ENCODE results near the gene SOX11.

The SOX11 gene

GRCh38 chr2:5722236-5722635 is 30.1 kb downstream of the SOX11 start:
- H3K27ac ChIP-seq (ENCODE audit: low read length): no peak overlapping the region
- H3K36me3 ChIP-seq (ENCODE audit: control insufficient read depth, insufficient read depth, low read length): no peaks in the 10 kb centered on the region
- peaks cover 2% of the 10 kb centered on the region; the same call in 1 of the 2 replicates for H3K4me1 ChIP-seq (ENCODE audit: control insufficient read depth, insufficient read depth, low read length)
- WGBS (ENCODE audit: insufficient coverage, insufficient read length): no CpG with 5 or more reads among the region's 5 CpGs
- no peaks in the 10 kb centered on the region for H3K27me3 ChIP-seq (ENCODE audit: control insufficient read depth, insufficient read depth, low read length)
- no peak overlapping the region for H3K4me3 ChIP-seq (ENCODE audit: low read length)
- no peak for DNase-seq (ENCODE audit: low read depth, low spot score)
- H3K9me3 ChIP-seq (ENCODE audit: control insufficient read depth, insufficient read depth, low read length): no peaks in the 10 kb centered on the region

- WGBS (ENCODE audit: insufficient coverage, insufficient read length): no CpG with 5 or more reads among the region's 17 CpGs
- Histone ChIP-seq H3K4me1 (ENCODE audit: control insufficient read depth, insufficient read depth, low read length) (peaks cover 2% of the 10 kb centered on the region; the same call in 1 of the 2 replicates), H3K27ac (ENCODE audit: low read length) (no peak overlapping the region), H3K9me3 (ENCODE audit: control insufficient read depth, insufficient read depth, low read length) (no peaks in the 10 kb centered on the region), H3K4me3 (ENCODE audit: low read length) (no peak overlapping the region), H3K36me3 (ENCODE audit: control insufficient read depth, insufficient read depth, low read length) (no peaks in the 10 kb centered on the region), H3K27me3 (ENCODE audit: control insufficient read depth, insufficient read depth, low read length) (no peaks in the 10 kb centered on the region)
- no peak for DNase-seq (ENCODE audit: low read depth, low spot score)
Measured at GRCh38 chr2:5723791-5724735, 31.9 kb downstream of the SOX11 start.

GRCh38 chr2:5725072-5725471 is 32.9 kb downstream of the SOX11 start:
- WGBS (ENCODE audit: insufficient coverage, insufficient read length): no CpG with 5 or more reads among the region's 1 CpG
- no peak overlapping the region for H3K4me3 ChIP-seq (ENCODE audit: low read length)
- DNase-seq (ENCODE audit: low read depth, low spot score): no peak

GRCh38 chr2:5725794-5726463 is 33.7 kb downstream of the SOX11 start:
- Histone ChIP-seq H3K36me3 (ENCODE audit: control insufficient read depth, insufficient read depth, low read length) (no peaks in the 10 kb centered on the region), H3K4me3 (ENCODE audit: low read length) (peak overlapping the region; percentile 18; the same call in 1 of the 2 replicates), H3K9me3 (ENCODE audit: control insufficient read depth, insufficient read depth, low read length) (no peaks in the 10 kb centered on the region), H3K4me1 (ENCODE audit: control insufficient read depth, insufficient read depth, low read length) (peaks cover 2% of the 10 kb centered on the region; the same call in 1 of the 2 replicates), H3K27ac (ENCODE audit: low read length) (peak overlapping the region; percentile 4), H3K27me3 (ENCODE audit: control insufficient read depth, insufficient read depth, low read length) (no peaks in the 10 kb centered on the region)
- WGBS (ENCODE audit: insufficient coverage, insufficient read length): no CpG with 5 or more reads among the region's 23 CpGs
- peak; percentile 91 for DNase-seq (ENCODE audit: low read depth, low spot score)

More at GRCh38 chr2:5725072-5725471, 32.9 kb downstream of the SOX11 start:
- Histone ChIP-seq H3K4me1 (ENCODE audit: control insufficient read depth, insufficient read depth, low read length) (peaks cover 2% of the 10 kb centered on the region; the same call in 1 of the 2 replicates), H3K9me3 (ENCODE audit: control insufficient read depth, insufficient read depth, low read length) (no peaks in the 10 kb centered on the region), H3K36me3 (ENCODE audit: control insufficient read depth, insufficient read depth, low read length) (no peaks in the 10 kb centered on the region), H3K27me3 (ENCODE audit: control insufficient read depth, insufficient read depth, low read length) (no peaks in the 10 kb centered on the region), H3K27ac (ENCODE audit: low read length) (no peak overlapping the region)

- DNase-seq (ENCODE audit: low read depth, low spot score): no peak
- Histone ChIP-seq H3K4me1 (ENCODE audit: control insufficient read depth, insufficient read depth, low read length) (peaks cover 2% of the 10 kb centered on the region; the same call in 1 of the 2 replicates), H3K9me3 (ENCODE audit: control insufficient read depth, insufficient read depth, low read length) (no peaks in the 10 kb centered on the region), H3K27me3 (ENCODE audit: control insufficient read depth, insufficient read depth, low read length) (no peaks in the 10 kb centered on the region), H3K36me3 (ENCODE audit: control insufficient read depth, insufficient read depth, low read length) (no peaks in the 10 kb centered on the region), H3K27ac (ENCODE audit: low read length) (no peak overlapping the region), H3K4me3 (ENCODE audit: low read length) (no peak overlapping the region)
Measured at GRCh38 chr2:5727235-5727634, 35.1 kb downstream of the SOX11 start.

GRCh38 chr2:5729416-5729815 is 37.2 kb downstream of the SOX11 start:
- Histone ChIP-seq H3K4me3 (ENCODE audit: low read length) (no peak overlapping the region), H3K36me3 (ENCODE audit: control insufficient read depth, insufficient read depth, low read length) (no peaks in the 10 kb centered on the region), H3K9me3 (ENCODE audit: control insufficient read depth, insufficient read depth, low read length) (no peaks in the 10 kb centered on the region), H3K4me1 (ENCODE audit: control insufficient read depth, insufficient read depth, low read length) (peaks cover 2% of the 10 kb centered on the region; the same call in 1 of the 2 replicates), H3K27ac (ENCODE audit: low read length) (no peak overlapping the region), H3K27me3 (ENCODE audit: control insufficient read depth, insufficient read depth, low read length) (no peaks in the 10 kb centered on the region)
- WGBS (ENCODE audit: insufficient coverage, insufficient read length): no CpG with 5 or more reads among the region's 3 CpGs
- no peak for DNase-seq (ENCODE audit: low read depth, low spot score)

- Histone ChIP-seq H3K27me3 (ENCODE audit: control insufficient read depth, insufficient read depth, low read length) (no peaks in the 10 kb centered on the region), H3K4me1 (ENCODE audit: control insufficient read depth, insufficient read depth, low read length) (peaks cover 2% of the 10 kb centered on the region; the same call in 1 of the 2 replicates), H3K27ac (ENCODE audit: low read length) (no peak overlapping the region), H3K9me3 (ENCODE audit: control insufficient read depth, insufficient read depth, low read length) (no peaks in the 10 kb centered on the region), H3K36me3 (ENCODE audit: control insufficient read depth, insufficient read depth, low read length) (no peaks in the 10 kb centered on the region), H3K4me3 (ENCODE audit: low read length) (no peak overlapping the region)
- no CpG with 5 or more reads among the region's 2 CpGs for WGBS (ENCODE audit: insufficient coverage, insufficient read length)
- DNase-seq (ENCODE audit: low read depth, low spot score): no peak
Measured at GRCh38 chr2:5730386-5730785, 38.2 kb downstream of the SOX11 start.

- H3K27me3 ChIP-seq (ENCODE audit: control insufficient read depth, insufficient read depth, low read length): no peaks in the 10 kb centered on the region
- no peak overlapping the region for H3K27ac ChIP-seq (ENCODE audit: low read length)
- H3K9me3 ChIP-seq (ENCODE audit: control insufficient read depth, insufficient read depth, low read length): no peaks in the 10 kb centered on the region
- DNase-seq (ENCODE audit: low read depth, low spot score): no peak
- no peaks in the 10 kb centered on the region for H3K4me1 ChIP-seq (ENCODE audit: control insufficient read depth, insufficient read depth, low read length)
- no peaks in the 10 kb centered on the region for H3K36me3 ChIP-seq (ENCODE audit: control insufficient read depth, insufficient read depth, low read length)
- no peak overlapping the region for H3K4me3 ChIP-seq (ENCODE audit: low read length)
- no CpG with 5 or more reads among the region's 15 CpGs for WGBS (ENCODE audit: insufficient coverage, insufficient read length)
Measured at GRCh38 chr2:5734859-5735520, 42.8 kb downstream of the SOX11 start.

- Histone ChIP-seq H3K4me1 (ENCODE audit: control insufficient read depth, insufficient read depth, low read length) (no peaks in the 10 kb centered on the region), H3K9me3 (ENCODE audit: control insufficient read depth, insufficient read depth, low read length) (no peaks in the 10 kb centered on the region), H3K27ac (ENCODE audit: low read length) (no peak overlapping the region), H3K36me3 (ENCODE audit: control insufficient read depth, insufficient read depth, low read length) (no peaks in the 10 kb centered on the region), H3K27me3 (ENCODE audit: control insufficient read depth, insufficient read depth, low read length) (no peaks in the 10 kb centered on the region), H3K4me3 (ENCODE audit: low read length) (no peak overlapping the region)
- WGBS (ENCODE audit: insufficient coverage, insufficient read length): no CpG with 5 or more reads among the region's 6 CpGs
- no peak for DNase-seq (ENCODE audit: low read depth, low spot score)
Measured at GRCh38 chr2:5735521-5735861, 43.3 kb downstream of the SOX11 start.

- Histone ChIP-seq H3K27me3 (ENCODE audit: control insufficient read depth, insufficient read depth, low read length) (no peaks in the 10 kb centered on the region), H3K9me3 (ENCODE audit: control insufficient read depth, insufficient read depth, low read length) (no peaks in the 10 kb centered on the region), H3K4me3 (ENCODE audit: low read length) (no peak overlapping the region), H3K4me1 (ENCODE audit: control insufficient read depth, insufficient read depth, low read length) (no peaks in the 10 kb centered on the region), H3K27ac (ENCODE audit: low read length) (no peak overlapping the region), H3K36me3 (ENCODE audit: control insufficient read depth, insufficient read depth, low read length) (no peaks in the 10 kb centered on the region)
- DNase-seq (ENCODE audit: low read depth, low spot score): no peak
- no CpG with 5 or more reads among the region's 5 CpGs for whole genome bisulfite sequencing (ENCODE audit: insufficient coverage, insufficient read length)
Measured at GRCh38 chr2:5736050-5736449, 43.9 kb downstream of the SOX11 start.

All from iPS DF 6.9 (cell line).